ENCODE data around the gene ZNF276. TPM values are rescaled to one million over a fixed set of nuclear protein-coding genes. Genes with fewer than 3 reads are reported as not detected.
A peak's percentile ranks its signal among the peaks of the same experiment; 100 is the strongest.

Gene ZNF276
- total and polyA plus RNA-seq, 2 of the 8 experiments (the other 6 are each of a cell fraction or from before 2014, with no cell fraction given), result 6.4 to 9.3 TPM

- Histone ChIP-seq H3K9me3 (ENCODE audit: insufficient read depth in 2 of 2, low read depth in 1 of 2, low read length in 1 of 2) (peaks cover 11 to 18% of the 10 kb centered on the region in 2 experiments), H3K4me1 (replicated peaks in 1 of 4; ENCODE audit: control insufficient read depth in 3 of 4, insufficient read depth in 4 of 4, low read length in 3 of 4) (peaks cover 0 to 7% (median 2%) of the 10 kb centered on the region in 4 experiments; a peak in 4 of 7 replicates), H2AK5ac (ENCODE audit: low read depth, low read length) (peak within 1 kb of the TSS; percentile 48; the same call in 1 of the 2 replicates), H2BK5ac (ENCODE audit: low read depth, low read length) (peak within 1 kb of the TSS; percentile 61; the same call in 1 of the 2 replicates), H3K36me3 (ENCODE audit: control insufficient read depth in 2 of 4, insufficient read depth in 4 of 4, low read length in 3 of 4) (peaks cover 0 to 21% (median 12%) of the 10 kb centered on the region in 4 experiments; a peak in 6 of 8 replicates), H2BK15ac (ENCODE audit: low read length) (no peak within 1 kb of the TSS; the same call in 1 of the 2 replicates), H4K5ac (ENCODE audit: insufficient read length, low read depth, low read length) (peak within 1 kb of the TSS; percentile 98), H3K18ac (ENCODE audit: extremely low read depth, low read length) (peak within 1 kb of the TSS; percentile 100), H2AFZ (ENCODE audit: low read length) (0 out of 2 replicates have a peak within 1 kb of the TSS, but pooled peaks have one; percentile 43), H3K4me3 (ENCODE audit: extremely low read depth in 1 of 4, insufficient read depth in 2 of 4, low read depth in 3 of 4, low read length in 4 of 4) (peak within 1 kb of the TSS; percentile 69 to 93 (median 84)), H2BK20ac (ENCODE audit: low read length) (no peak within 1 kb of the TSS), H3K23me2 (ENCODE audit: low read depth, low read length) (peaks cover 6% of the 10 kb centered on the region; the same call in 1 of the 2 replicates), H3K4ac (replicated peaks; ENCODE audit: insufficient read length, low read depth, low read length) (peak within 1 kb of the TSS; percentile 91), H3K56ac (replicated peaks; ENCODE audit: insufficient read length, low read depth, low read length) (peak within 1 kb of the TSS; percentile 95), H3K27ac (ENCODE audit: low read depth, low read length) (peak within 1 kb of the TSS; percentile 91), H3K27me3 (replicated peaks in 1 of 4; ENCODE audit: control insufficient read depth in 3 of 4, extremely low read depth in 1 of 4, insufficient read depth in 3 of 4, low read length in 3 of 4) (no peaks in the 10 kb centered on the region), H4K91ac (replicated peaks; ENCODE audit: insufficient read length, low read length) (peak within 1 kb of the TSS; percentile 98), H3K79me2 (ENCODE audit: control insufficient read depth in 1 of 2, insufficient read depth in 2 of 2, low read length in 2 of 2) (peaks cover 0 to 11% of the 10 kb centered on the region in 2 experiments; a peak in 1 of 4 replicates), H2BK120ac (replicated peaks; ENCODE audit: low read depth, low read length) (peak within 1 kb of the TSS; percentile 57), H4K20me1 (replicated peaks in 1 of 2; ENCODE audit: control insufficient read depth in 1 of 2, insufficient read depth in 2 of 2, low read length in 2 of 2) (peaks cover 0 to 12% of the 10 kb centered on the region in 2 experiments), H3K14ac (ENCODE audit: insufficient read length) (no peak within 1 kb of the TSS), H3K9ac (replicated peaks in 1 of 4; ENCODE audit: extremely low read depth in 1 of 4, low read depth in 3 of 4, low read length in 3 of 4) (peak within 1 kb of the TSS; percentile 80 to 90 (median 85)), H3K79me1 (ENCODE audit: low read depth, low read length) (peaks cover 11% of the 10 kb centered on the region), H3K23ac (ENCODE audit: insufficient read length) (no peak within 1 kb of the TSS), H3K4me2 (ENCODE audit: insufficient read depth in 1 of 2, low read depth in 2 of 2, low read length in 2 of 2) (peak within 1 kb of the TSS; percentile 81 to 82), H2BK12ac (ENCODE audit: low read depth, low read length) (no peak within 1 kb of the TSS; the same call in 1 of the 2 replicates), H4K8ac (ENCODE audit: extremely low read depth, insufficient read depth, low read length) (peak within 1 kb of the TSS; percentile 98)
- FAIRE-seq (no peak), DNase-seq (ENCODE audit: low read depth in 1 of 2, low spot score in 2 of 2) (peak in 1 of 2 experiments; percentile 99)
- CTCF ChIA-PET (ENCODE audit: partially characterized antibody), result interaction anchor here (1.0 to 1.1 kb wide), 2 partner anchors 9 to 16 kb away, joined by 5 read pairs; no protein-coding TSS in a partner anchor
- POLR2A ChIA-PET (ENCODE audit: partially characterized antibody), result interaction anchor here (0.6 to 4.8 kb wide), 15 partner anchors 9 to 253 kb away, joined by 3 to 59 read pairs (median 4); partner anchors contain the start of genes CHMP1A, SPATA2L, SPATA33 and TCF25
- 6% methylated on average over 28 of the region's 67 CpGs; no CpG with 5 or more reads in 1 of the 2 experiments for WGBS, 2 experiments (ENCODE audit: extremely low coverage in 1 of 2, insufficient coverage in 1 of 2, insufficient read length in 1 of 2, insufficient replicate concordance in 2 of 2, low coverage in 1 of 2, low lambda C conversion rate in 2 of 2, missing lambda C conversion rate in 1 of 2)
- peak in 1 of 2 experiments; percentile 90; a peak in 2 of 4 replicates for TF ChIP-seq SIN3A (conservative IDR thresholded peaks at IDR 0.05 in 1 of 2, IDR thresholded peaks at IDR 0.05 in 1 of 2; ENCODE audit: low read depth in 1 of 2, low read length in 2 of 2)
- TF ChIP-seq KDM4A (IDR thresholded peaks at IDR 0.05; ENCODE audit: low read depth, low read length, severe bottlenecking), result peak; percentile 73
- TF ChIP-seq TAF1 (IDR thresholded peaks at IDR 0.05; ENCODE audit: low read depth, low read length), result peak; percentile 72
- TF ChIP-seq POLR2A (IDR thresholded peaks at IDR 0.05; ENCODE audit: control extremely low read depth in 1 of 2, low read depth in 2 of 2, low read length in 2 of 2), result peak; percentile 84 to 85
- TF ChIP-seq SIX5 (IDR thresholded peaks at IDR 0.05; ENCODE audit: low read depth, low read length), result no peak
- no peak for TF ChIP-seq FOSL1 (IDR thresholded peaks at IDR 0.05; ENCODE audit: insufficient read depth, low read depth, low read length)
- TF ChIP-seq, protein P1, sequence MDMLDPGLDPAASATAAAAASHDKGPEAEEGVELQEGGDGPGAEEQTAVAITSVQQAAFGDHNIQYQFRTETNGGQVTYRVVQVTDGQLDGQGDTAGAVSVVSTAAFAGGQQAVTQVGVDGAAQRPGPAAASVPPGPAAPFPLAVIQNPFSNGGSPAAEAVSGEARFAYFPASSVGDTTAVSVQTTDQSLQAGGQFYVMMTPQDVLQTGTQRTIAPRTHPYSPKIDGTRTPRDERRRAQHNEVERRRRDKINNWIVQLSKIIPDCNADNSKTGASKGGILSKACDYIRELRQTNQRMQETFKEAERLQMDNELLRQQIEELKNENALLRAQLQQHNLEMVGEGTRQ (IDR thresholded peaks at IDR 0.05; ENCODE audit: low read length), result no peak
- TF ChIP-seq NRF1 (IDR thresholded peaks at IDR 0.05; ENCODE audit: low read depth, low read length), result peak; percentile 79
- peak; percentile 83 for TF ChIP-seq TAF7 (optimal IDR thresholded peaks at IDR 0.05; ENCODE audit: borderline replicate concordance, low read depth, low read length)
- no peak for TF ChIP-seq SP1 (IDR thresholded peaks at IDR 0.05; ENCODE audit: low read depth, low read length)
- no peak for TF ChIP-seq TEAD4 (IDR thresholded peaks at IDR 0.05; ENCODE audit: low read depth, low read length)
Observed at GRCh38 chr16:89686520-89687091, 34.7 kb upstream of the ZNF276 start, which contains the start of gene CDK10. CDK10 (plus strand) TSS chr16:89686689; CDS start chr16:89686711, 22 bp downstream.

All from H1 (cell line).